AG09319 (cell line): ENCODE data around the gene SPNS3.

Source experiments
- DNase-seq: peaks from one replicate; pipeline ENCODE4 v3.0.0-alpha.2; 2010; ENCODE audit warnings: low read depth; ENCODE audit errors: extremely low read depth
- CTCF ChIP-seq: IDR thresholded peaks from 2 replicates; pipeline ENCODE4 v1.5.1; 2011; ENCODE audit warnings: low read depth, mild to moderate bottlenecking, inconsistent platforms, low read length, moderate library complexity

The SPNS3 gene

DNA sequence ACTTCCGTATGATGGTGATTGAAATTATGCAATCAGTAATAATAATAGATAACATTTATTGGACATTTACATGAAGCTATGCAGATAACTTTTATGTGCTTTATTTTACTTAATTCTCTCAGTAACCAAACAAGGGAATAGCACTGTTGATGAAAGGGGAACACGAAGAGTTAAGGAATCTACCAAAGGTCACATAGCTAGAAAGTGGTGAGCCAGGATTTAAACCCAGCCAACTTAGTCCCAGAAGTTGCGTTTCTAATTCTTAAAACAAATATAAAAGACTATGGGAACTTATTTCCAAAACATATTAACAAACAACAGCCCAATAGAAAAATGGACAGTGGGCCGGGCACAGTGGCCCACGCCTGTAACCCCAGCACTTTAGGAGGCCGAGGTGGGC, 9.7 kb downstream of the SPNS3 start:
- DNase-seq: no peak
- TF ChIP-seq CTCF: no peak

DNA sequence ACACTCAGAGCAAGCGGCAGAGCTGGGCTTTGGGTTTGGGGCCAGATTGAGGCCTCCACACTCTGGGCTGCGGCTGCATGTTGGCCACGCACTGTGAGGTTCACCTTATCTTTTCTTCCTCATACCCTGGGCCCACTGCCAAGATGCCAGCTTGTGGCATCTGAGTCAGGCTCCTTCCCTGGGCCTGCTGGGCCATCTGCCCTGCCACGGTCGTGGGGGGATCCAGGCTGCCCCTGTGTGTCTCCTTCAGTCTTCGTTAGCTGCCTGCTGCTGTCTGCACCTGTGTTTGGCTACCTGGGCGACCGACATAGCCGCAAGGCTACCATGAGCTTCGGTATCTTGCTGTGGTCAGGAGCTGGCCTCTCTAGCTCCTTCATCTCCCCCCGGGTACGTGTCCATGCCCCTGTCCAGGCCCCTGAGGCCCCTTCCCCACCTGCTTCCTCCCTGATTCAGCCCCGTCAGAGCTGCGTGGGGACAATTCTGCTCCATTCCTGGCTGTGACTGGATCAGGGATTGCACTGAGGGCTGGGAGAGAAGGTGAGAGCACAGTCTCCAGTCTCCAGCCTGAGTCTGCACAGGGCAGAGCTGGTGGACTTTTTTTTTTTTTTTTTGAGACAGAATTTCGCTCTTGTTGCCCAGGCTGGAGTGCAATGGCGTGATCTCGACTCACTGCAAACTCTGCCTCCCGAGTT, 11.2 kb downstream of the SPNS3 start:
- DNase-seq: no peak
- TF ChIP-seq CTCF: no peak

- DNase-seq: no peak
- no peak for TF ChIP-seq CTCF
Measured at GRCh38 chr17:4445731-4446130, 12.0 kb downstream of the SPNS3 start.

DNA sequence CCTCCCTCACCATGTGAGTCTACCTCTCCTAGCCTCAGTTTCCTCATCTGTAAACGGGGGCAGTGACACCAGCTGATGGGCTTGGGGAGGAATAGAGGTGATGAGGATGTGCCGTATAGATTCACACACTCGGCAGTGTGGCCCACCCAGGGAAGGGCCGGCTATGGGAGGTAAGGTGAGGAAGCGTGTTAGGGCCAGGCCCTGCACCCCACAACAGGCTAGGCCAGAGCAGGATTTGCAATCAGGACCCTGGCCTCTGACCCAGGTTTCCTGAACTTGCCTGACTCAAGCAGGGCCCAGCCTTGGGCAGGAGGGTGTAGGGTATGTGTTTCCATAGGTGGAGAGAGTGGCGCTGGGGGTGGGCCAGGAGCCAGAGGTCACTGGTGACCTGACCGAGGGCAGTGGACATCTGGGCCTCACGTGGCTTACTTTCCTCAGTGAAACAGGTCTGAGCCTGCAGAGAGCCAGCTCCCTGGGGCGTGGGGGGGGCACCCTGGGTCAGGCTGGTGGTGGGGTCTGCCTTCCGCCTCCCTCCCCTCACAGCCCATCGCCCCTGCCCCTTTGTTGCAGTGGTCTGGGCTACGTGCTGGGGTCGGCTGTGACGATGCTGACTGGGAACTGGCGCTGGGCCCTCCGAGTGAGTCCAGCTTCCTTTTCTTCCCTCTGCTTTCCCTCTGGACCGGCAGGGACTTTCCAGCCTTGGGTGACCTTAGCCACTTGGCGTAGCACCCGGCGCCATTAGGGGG, 12.8 kb downstream of the SPNS3 start:
- TF ChIP-seq CTCF: no peak
- DNase-seq: no peak

DNA sequence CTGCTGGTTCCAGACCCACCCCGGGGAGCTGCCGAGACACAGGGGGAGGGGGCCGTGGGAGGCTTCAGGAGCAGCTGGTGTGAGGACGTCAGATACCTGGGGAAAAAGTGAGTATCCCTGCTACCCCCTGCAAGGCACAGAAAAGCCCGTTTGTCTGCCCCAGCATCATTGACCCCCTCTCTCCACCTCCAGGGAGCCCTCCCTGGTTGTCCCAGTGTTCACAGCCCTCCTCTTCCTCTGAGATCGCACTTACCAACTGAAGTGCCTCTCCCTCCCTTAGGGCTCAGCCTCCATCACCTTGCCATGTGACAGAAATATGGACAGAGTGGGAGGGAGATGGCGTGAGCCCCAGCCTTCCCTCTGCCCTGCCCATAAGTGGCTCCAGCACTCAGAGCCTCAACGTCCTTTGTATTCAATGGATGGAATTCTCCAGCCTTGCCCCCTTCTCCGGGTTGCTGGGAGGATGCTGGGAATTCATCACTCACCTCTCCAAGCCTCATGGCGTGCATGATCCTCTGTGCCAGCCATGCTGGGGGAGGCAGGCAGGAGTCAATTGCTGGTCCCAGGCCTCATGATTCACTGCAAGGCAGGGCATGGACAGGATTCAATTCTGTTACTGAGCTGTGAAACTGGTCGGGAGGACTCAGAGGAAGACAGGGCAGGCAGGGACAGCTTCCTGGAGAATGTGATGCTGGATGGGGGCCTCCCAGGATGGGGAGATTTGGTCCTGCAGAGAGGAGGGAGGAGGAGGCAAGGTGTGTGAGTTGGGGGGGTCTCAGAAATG, 14.6 kb downstream of the SPNS3 start:
- no peak for TF ChIP-seq CTCF
- DNase-seq: no peak

- no peak for DNase-seq
- no peak for TF ChIP-seq CTCF
Measured at GRCh38 chr17:4449736-4450135, 16.0 kb downstream of the SPNS3 start.

- no peak for TF ChIP-seq CTCF
- DNase-seq: no peak
Measured at GRCh38 chr17:4450710-4451316, 17.1 kb downstream of the SPNS3 start.
